Thyroid gland (tissue), 4 donors: ENCODE data around the gene RNASE9. TPM values are rescaled to one million over a fixed set of nuclear protein-coding genes. Genes with fewer than 3 reads are reported as not detected.
"Not testable (repeated sequence)": the region's sequence is repeated elsewhere in the genome, so short reads cannot be mapped to it uniquely, and the experiment has no call there.

ENCODE experiments used
- DNase-seq, 2 donors: peaks; one replicate each; pipeline ENCODE4 v3.0.0-alpha.2; 2019
- H3K27ac ChIP-seq, 3 donors: fragments of 200-600 bp; sonication (generic); 1 replicate in 2 of 3; 2 replicates in 1 of 3; pipeline ENCODE4 v1.5.1; 2016 to 2019; ENCODE audit warnings: mild to moderate bottlenecking in 1 of 3, moderate library complexity in 1 of 3
- H3K27me3 ChIP-seq: fragments of 200-600 bp; sonication (generic); one replicate; pipeline ENCODE4 v1.5.1; 2019
- H3K36me3 ChIP-seq, 2 donors: fragments of 200-600 bp; sonication (generic); one replicate each; pipeline ENCODE4 v1.5.1; 2016 to 2019
- H3K4me1 ChIP-seq, 2 donors: fragments of 200-600 bp; sonication (generic); one replicate each; pipeline ENCODE4 v1.5.1; 2017 to 2019
- H3K4me3 ChIP-seq, 3 donors: fragments of 200-600 bp; sonication (generic); replicated peaks in 1 of 3; 1 replicate in 2 of 3; 2 replicates in 1 of 3; pipeline ENCODE4 v1.5.1; 2016; ENCODE audit warnings: mild to moderate bottlenecking in 1 of 3
- H3K9me3 ChIP-seq: fragments of 200-600 bp; sonication (generic); one replicate; pipeline ENCODE4 v1.5.1; 2017
- CTCF ChIP-seq, 6 experiments: fragments of 200-600 bp in 3 of 6; fragments of 450-650 bp in 3 of 6; sonication (generic) in 3 of 6; IDR thresholded peaks; one replicate each; pipeline ENCODE4 v1.5.1; 2016 to 2019; ENCODE audit warnings: antibody characterized with exemption in 6 of 6, mild to moderate bottlenecking in 2 of 6, inconsistent platforms in 1 of 6, moderate library complexity in 1 of 6
- POLR2A ChIP-seq, 2 donors: fragments of 450-650 bp; IDR thresholded peaks; one replicate each; pipeline ENCODE4 v1.6.1; 2017; ENCODE audit warnings: antibody characterized with exemption in 2 of 2, mild to moderate bottlenecking in 2 of 2, moderate library complexity in 1 of 2
- WGBS, 2 donors: methylation state at CpG; one replicate each; pipeline ENCODE4 v1.1.5; 2017; 5-methylcytosine and 5-hydroxymethylcytosine counted together
- intact Hi-C: fragments of 100-400 bp; cut with DNase I; formaldehyde crosslinking; loops from one replicate; pipeline ENCODE4 v1.15.1; 2023
- total RNA-seq, 4 donors: library from RNA; depleted of rRNA; stranded (reverse); fragments of >200 nt; gene quantifications; one replicate each; pipeline ENCODE4 v1.2.3, GENCODE V29; 2016

The RNASE9 gene
- total RNA-seq, 4 donors from 2014 or later = not detected

GRCh38 chr14:20578325-20578724 lies 17.5 kb upstream of the RNASE9 start:
- 42 to 79% methylated on average over 3 of the region's 3 CpGs for WGBS, 2 donors
- no peak for DNase-seq
- H3K4me3 ChIP-seq = no peak overlapping the region

GRCh38 chr14:20572382-20572990 lies 11.6 kb upstream of the RNASE9 start:
- intact Hi-C loops, DNase-seq, H3K4me1 ChIP-seq, H3K27me3 ChIP-seq, H3K36me3 ChIP-seq, H3K4me3 ChIP-seq, H3K9me3 ChIP-seq, H3K27ac ChIP-seq: not testable (repeated sequence)
- WGBS, 2 donors = 49 to 50% methylated on average over 4 of the region's 4 CpGs

More at GRCh38 chr14:20578325-20578724, 17.5 kb upstream of the RNASE9 start:
- Histone ChIP-seq H3K27me3 (no peaks in the 10 kb centered on the region), H3K36me3 (no peaks in the 10 kb centered on the region), H3K9me3 (no peaks in the 10 kb centered on the region), H3K4me1 (no peaks in the 10 kb centered on the region), H3K27ac (no peak overlapping the region)
- no peak for TF ChIP-seq POLR2A (IDR thresholded peaks at IDR 0.05)
- TF ChIP-seq CTCF (IDR thresholded peaks at IDR 0.05) = no peak
- intact Hi-C loops = no loop called here

- H3K9me3 ChIP-seq, intact Hi-C loops, H3K36me3 ChIP-seq, H3K4me1 ChIP-seq, H3K27me3 ChIP-seq, DNase-seq, H3K4me3 ChIP-seq, H3K27ac ChIP-seq: not testable (repeated sequence)
- 50 to 100% methylated on average over 1 of the region's 1 CpG for WGBS, 2 donors
Measured at GRCh38 chr14:20570720-20571119, 9.9 kb upstream of the RNASE9 start.

- H3K27me3 ChIP-seq, H3K4me1 ChIP-seq, H3K4me3 ChIP-seq, intact Hi-C loops, H3K36me3 ChIP-seq, DNase-seq, H3K27ac ChIP-seq, H3K9me3 ChIP-seq: not testable (repeated sequence)
- 87 to 96% methylated on average over 2 of the region's 2 CpGs for WGBS, 2 donors
Measured at GRCh38 chr14:20569865-20570264, 9.0 kb upstream of the RNASE9 start.

- H3K36me3 ChIP-seq = no peaks in the 10 kb centered on the region
- TF ChIP-seq POLR2A (IDR thresholded peaks at IDR 0.05) = no peak
- no peak for TF ChIP-seq CTCF (IDR thresholded peaks at IDR 0.05)
- no peak overlapping the region for H3K27ac ChIP-seq
- H3K9me3 ChIP-seq = no peaks in the 10 kb centered on the region
- intact Hi-C loops = no loop called here
- H3K4me1 ChIP-seq = no peaks in the 10 kb centered on the region
- no peak overlapping the region for H3K4me3 ChIP-seq
- DNase-seq = no peak
- H3K27me3 ChIP-seq = no peaks in the 10 kb centered on the region
Measured at GRCh38 chr14:20569066-20569465, 8.2 kb upstream of the RNASE9 start.

- TF ChIP-seq CTCF (IDR thresholded peaks at IDR 0.05) (no peak), POLR2A (IDR thresholded peaks at IDR 0.05) (no peak)
- WGBS, 2 donors = 82 to 84% methylated on average over 3 of the region's 3 CpGs
Measured at GRCh38 chr14:20568393-20568792, 7.5 kb upstream of the RNASE9 start.

GRCh38 chr14:20567199-20567598 lies 6.4 kb upstream of the RNASE9 start:
- intact Hi-C loops, H3K27ac ChIP-seq, H3K4me1 ChIP-seq, H3K9me3 ChIP-seq, H3K36me3 ChIP-seq, H3K4me3 ChIP-seq, DNase-seq, H3K27me3 ChIP-seq: not testable (repeated sequence)
- 75 to 84% methylated on average over 1 of the region's 1 CpG for WGBS, 2 donors

More at GRCh38 chr14:20568393-20568792, 7.5 kb upstream of the RNASE9 start:
- no peak for DNase-seq
- no peak overlapping the region for H3K4me3 ChIP-seq
- intact Hi-C loops = no loop called here
- no peak overlapping the region for H3K27ac ChIP-seq
- no peaks in the 10 kb centered on the region for H3K9me3 ChIP-seq
- H3K36me3 ChIP-seq = no peaks in the 10 kb centered on the region
- no peaks in the 10 kb centered on the region for H3K4me1 ChIP-seq
- no peaks in the 10 kb centered on the region for H3K27me3 ChIP-seq
